CD4-positive, alpha-beta T cell (primary cell): ENCODE measurements around the gene CXXC5. TPM values are rescaled to one million over a fixed set of nuclear protein-coding genes. Genes with fewer than 3 reads are reported as not detected.

ENCODE experiments used
- ATAC-seq: fragments of 200-7000 bp; cut with Tn5 transposase; one replicate; pipeline ENCODE4 v1.10.0; 2022; ENCODE audit warnings: mild to moderate bottlenecking; ENCODE audit not compliant: poor library complexity
- CTCF ChIA-PET: fragments of 350-600 bp; sonication (Branson Sonifier 250); formaldehyde crosslinking; loops from one replicate; lab custom pipeline; 2021; ENCODE audit warnings: antibody characterized with exemption, inconsistent platforms; lab: Charles Lee
- POLR2A ChIA-PET: fragments of 350-600 bp; sonication (Branson Sonifier 250); formaldehyde crosslinking; loops from one replicate; lab custom pipeline; 2021; ENCODE audit warnings: antibody characterized with exemption, inconsistent platforms; lab: Charles Lee
- DNase-seq, 14 experiments: peaks; one replicate each; pipeline ENCODE4 v3.0.0-alpha.2; 2013 to 2020; ENCODE audit warnings: mixed read lengths in 2 of 14
- H3K27ac ChIP-seq, 2 donors: one replicate each; pipeline versions ENCODE4 v1.5.1 to v1.7.0; 2013; ENCODE audit warnings: low read length in 2 of 2, low read depth in 1 of 2, mild to moderate bottlenecking in 1 of 2
- H3K27me3 ChIP-seq, 2 experiments: 1 replicate in 1 of 2; 2 replicates in 1 of 2; pipeline versions ENCODE4 v1.6.1 to v1.7.0; 2013; ENCODE audit warnings: low read length in 2 of 2, control low read depth in 1 of 2, mild to moderate bottlenecking in 1 of 2, moderate library complexity in 1 of 2; ENCODE audit not compliant: insufficient read depth in 2 of 2, control insufficient read depth in 1 of 2
- H3K36me3 ChIP-seq: one replicate; pipeline ENCODE4 v1.6.1; 2013; ENCODE audit warnings: low read length, control low read depth; ENCODE audit not compliant: insufficient read depth
- H3K4me1 ChIP-seq: one replicate; pipeline ENCODE4 v1.6.1; 2013; ENCODE audit warnings: low read length, control low read depth; ENCODE audit not compliant: insufficient read depth
- H3K4me3 ChIP-seq: one replicate; pipeline ENCODE4 v1.5.1; 2013; ENCODE audit warnings: mild to moderate bottlenecking, low read length, moderate library complexity
- H3K9me3 ChIP-seq, 2 experiments: 1 replicate in 1 of 2; 2 replicates in 1 of 2; pipeline versions ENCODE4 v1.6.1 to v1.7.0; 2013; ENCODE audit warnings: low read length in 2 of 2, mild to moderate bottlenecking in 2 of 2, control low read depth in 1 of 2, moderate library complexity in 1 of 2; ENCODE audit not compliant: control insufficient read depth in 1 of 2, insufficient read depth in 1 of 2
- H3K27ac Mint-ChIP-seq: one replicate; pipeline ENCODE4 v1.8.0; 2020; ENCODE audit warnings: mixed read lengths
- H3K27me3 Mint-ChIP-seq: one replicate; pipeline ENCODE4 v1.8.0; 2021; ENCODE audit warnings: mixed read lengths
- H3K36me3 Mint-ChIP-seq: one replicate; pipeline ENCODE4 v1.8.0; 2021; ENCODE audit warnings: low read depth, mixed read lengths
- H3K4me1 Mint-ChIP-seq: one replicate; pipeline ENCODE4 v1.8.0; 2021; ENCODE audit warnings: low read depth, mixed read lengths
- H3K4me3 Mint-ChIP-seq: one replicate; pipeline ENCODE4 v1.8.0; 2020; ENCODE audit warnings: mild to moderate bottlenecking, mixed read lengths
- H3K9me3 Mint-ChIP-seq: one replicate; pipeline ENCODE4 v1.8.0; 2020; ENCODE audit warnings: mixed read lengths
- intact Hi-C, 2 experiments: fragments of 100-400 bp; cut with DNase I in 1 of 2; cut with micrococcal nuclease in 1 of 2; formaldehyde crosslinking; loops; one replicate each; pipeline versions ENCODE4 v1.15.1 to v1.9.0; 2023 to 2025; cut with DNase I, micrococcal nuclease
- total RNA-seq, 174 experiments: library from RNA in 2 of 174; stranded (reverse) in 2 of 174; gene quantifications; one replicate each; pipeline ENCODE4 v1.2.3 and lab custom pipeline; 2021 to 2026
- TF ChIP-seq, protein P1 (sequence below): fragments of 200-600 bp; IDR thresholded peaks from one replicate; pipeline ENCODE4 v1.8.0; 2022; ENCODE audit warnings: antibody characterized with exemption, mild to moderate bottlenecking

CXXC5 gene
- total RNA-seq, 2 experiments from 2014 or later = 1.9 to 2.7 TPM

DNA sequence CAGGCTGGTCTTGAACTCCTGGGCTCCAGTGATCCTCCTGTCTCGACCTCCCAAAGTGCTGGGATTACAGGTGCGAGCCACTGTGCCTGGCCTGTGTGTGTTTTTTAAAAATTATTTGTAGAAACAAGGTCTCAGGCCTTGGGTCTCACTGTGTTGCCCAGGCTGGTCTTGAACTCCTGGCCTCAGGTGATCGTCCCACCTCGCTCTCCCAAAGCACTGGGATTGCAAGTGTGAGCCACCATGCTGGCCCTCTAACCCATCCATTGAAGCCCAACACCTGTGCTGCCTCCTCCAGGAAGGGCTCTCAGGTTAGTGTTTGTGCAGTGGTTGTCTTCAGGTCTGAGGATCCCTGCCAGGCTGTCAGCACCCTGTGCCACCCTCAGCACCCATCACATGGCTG lies 56.6 kb downstream of the CXXC5 start:
- Mint-ChIP-seq H3K27ac (no peak overlapping the region), H3K4me1 (peaks cover 31% of the 10 kb centered on the region), H3K9me3 (no peaks in the 10 kb centered on the region), H3K4me3 (no peak overlapping the region), H3K27me3 (peaks cover 21% of the 10 kb centered on the region), H3K36me3 (no peaks in the 10 kb centered on the region)
- Histone ChIP-seq H3K27ac (no peak overlapping the region), H3K4me3 (no peak overlapping the region), H3K9me3 (peaks cover 0 to 5% of the 10 kb centered on the region in 2 experiments), H3K27me3 (peaks cover 0 to 4% of the 10 kb centered on the region in 2 experiments), H3K4me1 (peaks cover 14% of the 10 kb centered on the region), H3K36me3 (no peaks in the 10 kb centered on the region)
- DNase-seq = no peak
- intact Hi-C loops = no loop called here
- ATAC-seq = no peak
- CTCF ChIA-PET = no interaction called here
- POLR2A ChIA-PET = no interaction called here
- TF ChIP-seq, protein P1, sequence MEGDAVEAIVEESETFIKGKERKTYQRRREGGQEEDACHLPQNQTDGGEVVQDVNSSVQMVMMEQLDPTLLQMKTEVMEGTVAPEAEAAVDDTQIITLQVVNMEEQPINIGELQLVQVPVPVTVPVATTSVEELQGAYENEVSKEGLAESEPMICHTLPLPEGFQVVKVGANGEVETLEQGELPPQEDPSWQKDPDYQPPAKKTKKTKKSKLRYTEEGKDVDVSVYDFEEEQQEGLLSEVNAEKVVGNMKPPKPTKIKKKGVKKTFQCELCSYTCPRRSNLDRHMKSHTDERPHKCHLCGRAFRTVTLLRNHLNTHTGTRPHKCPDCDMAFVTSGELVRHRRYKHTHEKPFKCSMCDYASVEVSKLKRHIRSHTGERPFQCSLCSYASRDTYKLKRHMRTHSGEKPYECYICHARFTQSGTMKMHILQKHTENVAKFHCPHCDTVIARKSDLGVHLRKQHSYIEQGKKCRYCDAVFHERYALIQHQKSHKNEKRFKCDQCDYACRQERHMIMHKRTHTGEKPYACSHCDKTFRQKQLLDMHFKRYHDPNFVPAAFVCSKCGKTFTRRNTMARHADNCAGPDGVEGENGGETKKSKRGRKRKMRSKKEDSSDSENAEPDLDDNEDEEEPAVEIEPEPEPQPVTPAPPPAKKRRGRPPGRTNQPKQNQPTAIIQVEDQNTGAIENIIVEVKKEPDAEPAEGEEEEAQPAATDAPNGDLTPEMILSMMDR = no peak

DNA sequence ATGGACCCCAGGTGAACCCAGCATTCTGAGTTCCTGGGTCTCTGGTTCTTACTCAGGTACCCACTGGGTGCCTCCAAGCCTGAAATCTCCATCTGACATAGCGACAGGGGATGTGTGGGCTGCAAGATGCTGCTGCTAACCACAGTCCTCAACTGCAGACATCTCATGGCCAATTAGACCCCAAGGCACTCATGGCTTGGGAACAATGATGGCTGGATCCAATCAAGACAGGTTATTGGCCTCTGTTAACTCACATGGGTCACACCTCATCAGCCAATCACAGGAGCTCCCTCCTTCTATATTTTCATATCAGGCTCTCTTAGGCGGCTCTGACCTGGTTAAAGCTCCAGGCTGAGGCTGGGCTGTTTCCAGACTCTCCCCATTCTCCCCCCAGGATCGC lies 57.0 kb downstream of the CXXC5 start:
- Histone ChIP-seq H3K36me3 (no peaks in the 10 kb centered on the region), H3K9me3 (peaks cover 0 to 10% of the 10 kb centered on the region in 2 experiments), H3K4me3 (no peak overlapping the region), H3K27me3 (peaks cover 0 to 5% of the 10 kb centered on the region in 2 experiments), H3K4me1 (peaks cover 18% of the 10 kb centered on the region), H3K27ac (no peak overlapping the region)
- H3K36me3 Mint-ChIP-seq = no peaks in the 10 kb centered on the region
- intact Hi-C loops = no loop called here
- H3K4me1 Mint-ChIP-seq = peaks cover 34% of the 10 kb centered on the region
- ChIA-PET CTCF (no interaction called here), POLR2A (no interaction called here)
- H3K27ac Mint-ChIP-seq = no peak overlapping the region
- H3K27me3 Mint-ChIP-seq = peaks cover 21% of the 10 kb centered on the region
- DNase-seq = peak in 1 of 14 experiments; percentile 1
- H3K9me3 Mint-ChIP-seq = no peaks in the 10 kb centered on the region
- TF ChIP-seq, protein P1 = no peak
- no peak for ATAC-seq
- no peak overlapping the region for H3K4me3 Mint-ChIP-seq

DNA sequence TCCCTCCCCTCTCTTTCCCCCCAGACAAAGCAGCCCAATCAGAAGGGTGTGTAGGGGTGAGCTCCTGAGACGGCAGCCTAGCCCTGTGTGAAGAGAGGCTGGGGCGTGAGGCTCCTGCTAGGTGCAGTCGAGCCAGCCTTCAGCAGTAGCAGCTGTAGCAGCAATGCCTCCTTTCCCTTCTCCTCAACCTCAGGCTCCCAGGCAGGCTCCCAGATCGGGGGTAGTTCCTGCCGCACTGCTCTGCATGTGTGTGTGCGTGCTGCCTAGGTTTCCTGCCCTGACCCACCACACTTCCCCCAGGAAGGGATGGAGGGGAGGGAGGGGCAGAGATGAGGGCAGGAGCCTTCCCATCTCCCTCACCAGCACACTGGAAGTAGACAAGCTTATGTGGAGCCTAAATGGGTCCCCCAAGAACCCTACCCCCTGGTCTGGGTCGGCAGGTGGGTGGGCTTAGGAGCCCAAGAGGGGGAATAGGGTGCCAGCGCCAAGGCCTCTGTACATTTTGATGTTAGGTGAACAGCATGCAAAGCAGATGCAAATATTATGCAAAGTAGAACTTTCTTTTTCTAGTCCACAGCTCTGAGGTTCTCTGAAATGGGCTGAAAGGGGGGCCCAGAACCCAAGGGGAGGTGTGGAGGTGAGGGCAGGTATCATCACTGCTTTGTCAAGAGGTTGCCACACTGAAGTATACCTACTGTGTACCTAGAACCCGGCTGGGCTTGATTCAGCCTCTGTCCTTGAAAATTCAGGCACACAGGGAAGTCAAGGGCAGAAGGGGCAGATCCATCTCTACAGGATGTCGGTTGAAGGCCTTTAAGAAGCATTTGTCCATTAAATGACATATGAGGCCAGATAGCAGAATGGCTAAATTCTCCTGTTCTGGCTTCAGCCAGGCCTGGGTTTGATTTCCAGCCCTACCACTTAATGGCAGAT lies 57.8 kb downstream of the CXXC5 start:
- ChIA-PET CTCF (no interaction called here), POLR2A (no interaction called here)
- DNase-seq (peak in 1 of 14 experiments; percentile 3), ATAC-seq (no peak)
- Histone ChIP-seq H3K4me1 (peaks cover 25% of the 10 kb centered on the region), H3K4me3 (no peak overlapping the region), H3K27ac (no peak overlapping the region), H3K36me3 (no peaks in the 10 kb centered on the region), H3K27me3 (peaks cover 0 to 7% of the 10 kb centered on the region in 2 experiments), H3K9me3 (peaks cover 0 to 13% of the 10 kb centered on the region in 2 experiments)
- peaks cover 21% of the 10 kb centered on the region for H3K27me3 Mint-ChIP-seq
- TF ChIP-seq, protein P1 = no peak
- H3K9me3 Mint-ChIP-seq = no peaks in the 10 kb centered on the region
- H3K4me1 Mint-ChIP-seq = peaks cover 35% of the 10 kb centered on the region
- H3K4me3 Mint-ChIP-seq = no peak overlapping the region
- intact Hi-C loops = no loop called here
- no peaks in the 10 kb centered on the region for H3K36me3 Mint-ChIP-seq
- H3K27ac Mint-ChIP-seq = no peak overlapping the region
